HG02642 (cell line): ENCODE data around the gene CACNA1B.

ENCODE experiments used
- ATAC-seq: cut with Tn5 transposase; IDR thresholded peaks from one replicate; pipeline ENCODE4 v1.9.1; 2021; ENCODE audit warnings: mild to moderate bottlenecking; ENCODE audit not compliant: unreplicated experiment, poor library complexity

CACNA1B gene

GRCh38 chr9:138023394-138024124 lies 146.0 kb downstream of the CACNA1B start:
- ATAC-seq: no peak

- ATAC-seq: no peak
These were observed 146.5 kb downstream of the CACNA1B start for GRCh38 chr9:138024131-138024530.

- no peak for ATAC-seq
These were observed 147.3 kb downstream of the CACNA1B start for GRCh38 chr9:138024831-138025291.

GRCh38 chr9:138025417-138025816 lies 147.8 kb downstream of the CACNA1B start:
- no peak for ATAC-seq

- ATAC-seq: no peak
These were observed 148.3 kb downstream of the CACNA1B start for GRCh38 chr9:138025908-138026307.

- ATAC-seq: no peak
These were observed 151.0 kb downstream of the CACNA1B start for GRCh38 chr9:138028596-138028995.

GRCh38 chr9:138031186-138031585 lies 153.6 kb downstream of the CACNA1B start:
- no peak for ATAC-seq

- ATAC-seq: no peak
These were observed 156.4 kb downstream of the CACNA1B start for GRCh38 chr9:138033950-138034349.

- ATAC-seq: no peak
These were observed 159.6 kb downstream of the CACNA1B start for GRCh38 chr9:138037140-138037539.

GRCh38 chr9:138038244-138038671 lies 160.7 kb downstream of the CACNA1B start:
- no peak for ATAC-seq

- ATAC-seq: no peak
These were observed 163.2 kb downstream of the CACNA1B start for GRCh38 chr9:138040446-138041430.

GRCh38 chr9:138042146-138042545 lies 164.6 kb downstream of the CACNA1B start:
- ATAC-seq: no peak

- ATAC-seq: no peak
These were observed 165.1 kb downstream of the CACNA1B start for GRCh38 chr9:138042640-138043039.

- ATAC-seq: no peak
These were observed 165.5 kb downstream of the CACNA1B start for GRCh38 chr9:138043061-138043410.

- ATAC-seq: no peak
These were observed 166.1 kb downstream of the CACNA1B start for GRCh38 chr9:138043411-138044345.

GRCh38 chr9:138044485-138045383 lies 167.2 kb downstream of the CACNA1B start:
- no peak for ATAC-seq

GRCh38 chr9:138045541-138046490 lies 168.2 kb downstream of the CACNA1B start:
- ATAC-seq: no peak
